Upper lobe of left lung (tissue), 4 donors: Measurements from ENCODE around the gene SZT2.

Experiments used
- EP300 ChIP-seq, 4 donors: sonication (generic); formaldehyde crosslinking; IDR thresholded peaks; one replicate each; pipeline ENCODE4 v1.5.1; 2017; ENCODE audit warnings: antibody characterized with exemption in 4 of 4, control low read depth in 2 of 4
- POLR2A ChIP-seq, 4 donors: fragments of 450-650 bp; IDR thresholded peaks; one replicate each; pipeline ENCODE4 v1.5.1; 2016 to 2017; ENCODE audit warnings: antibody characterized with exemption in 4 of 4, mild to moderate bottlenecking in 2 of 4
- POLR2AphosphoS5 ChIP-seq, 2 donors: sonication (generic); formaldehyde crosslinking; IDR thresholded peaks; one replicate each; pipeline ENCODE4 v1.5.1; 2017; ENCODE audit warnings: antibody characterized with exemption in 2 of 2
- TF ChIP-seq, protein P1 (sequence below), 6 experiments: fragments of 450-650 bp in 4 of 6; fragments of 200-600 bp in 2 of 6; sonication (generic) in 2 of 6; IDR thresholded peaks; one replicate each; pipeline ENCODE4 v1.5.1; 2016 to 2019; ENCODE audit warnings: antibody characterized with exemption in 6 of 6

DNA sequence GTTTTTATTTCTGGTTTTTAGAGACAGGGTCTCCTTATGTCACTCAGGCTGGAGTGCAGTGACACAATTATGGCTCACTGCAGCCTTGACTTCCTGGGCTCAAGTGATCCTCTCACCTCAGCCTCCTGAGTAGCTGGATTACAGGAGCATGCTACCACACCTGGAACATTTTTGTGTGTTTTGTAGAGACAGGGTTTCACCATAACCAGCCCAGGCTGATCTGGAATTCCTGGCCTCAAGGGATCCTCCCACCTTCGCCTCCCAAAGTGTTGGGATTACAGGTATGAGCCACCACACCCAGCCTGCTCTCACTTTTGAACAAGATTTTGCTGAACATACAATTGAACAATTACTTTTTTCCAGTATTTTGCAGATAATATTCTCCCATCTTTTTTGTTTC, 88.0 kb downstream of the SZT2 start:
- TF ChIP-seq, protein P1, sequence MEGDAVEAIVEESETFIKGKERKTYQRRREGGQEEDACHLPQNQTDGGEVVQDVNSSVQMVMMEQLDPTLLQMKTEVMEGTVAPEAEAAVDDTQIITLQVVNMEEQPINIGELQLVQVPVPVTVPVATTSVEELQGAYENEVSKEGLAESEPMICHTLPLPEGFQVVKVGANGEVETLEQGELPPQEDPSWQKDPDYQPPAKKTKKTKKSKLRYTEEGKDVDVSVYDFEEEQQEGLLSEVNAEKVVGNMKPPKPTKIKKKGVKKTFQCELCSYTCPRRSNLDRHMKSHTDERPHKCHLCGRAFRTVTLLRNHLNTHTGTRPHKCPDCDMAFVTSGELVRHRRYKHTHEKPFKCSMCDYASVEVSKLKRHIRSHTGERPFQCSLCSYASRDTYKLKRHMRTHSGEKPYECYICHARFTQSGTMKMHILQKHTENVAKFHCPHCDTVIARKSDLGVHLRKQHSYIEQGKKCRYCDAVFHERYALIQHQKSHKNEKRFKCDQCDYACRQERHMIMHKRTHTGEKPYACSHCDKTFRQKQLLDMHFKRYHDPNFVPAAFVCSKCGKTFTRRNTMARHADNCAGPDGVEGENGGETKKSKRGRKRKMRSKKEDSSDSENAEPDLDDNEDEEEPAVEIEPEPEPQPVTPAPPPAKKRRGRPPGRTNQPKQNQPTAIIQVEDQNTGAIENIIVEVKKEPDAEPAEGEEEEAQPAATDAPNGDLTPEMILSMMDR (IDR thresholded peaks at IDR 0.05) = no peak
- TF ChIP-seq POLR2A (IDR thresholded peaks at IDR 0.05) (no peak), POLR2AphosphoS5 (IDR thresholded peaks at IDR 0.05) (no peak), EP300 (IDR thresholded peaks at IDR 0.05) (no peak)
